ENCODE data around the gene ANKMY1.

- TF ChIP-seq CTCF (IDR thresholded peaks at IDR 0.05) (no peak), POLR2A (IDR thresholded peaks at IDR 0.05) (no peak), POLR2AphosphoS5 (IDR thresholded peaks at IDR 0.05) (no peak), EP300 (IDR thresholded peaks at IDR 0.05; ENCODE audit: low read depth) (no peak)
Observed at GRCh38 chr2:240438810-240439697, 118.7 kb downstream of the ANKMY1 start.
